GM21390 (cell line): ENCODE measurements around the gene PRKCA.

Experiments
- ATAC-seq: cut with Tn5 transposase; IDR thresholded peaks from one replicate; pipeline ENCODE4 v1.9.1; 2021; ENCODE audit not compliant: unreplicated experiment

The PRKCA gene

DNA sequence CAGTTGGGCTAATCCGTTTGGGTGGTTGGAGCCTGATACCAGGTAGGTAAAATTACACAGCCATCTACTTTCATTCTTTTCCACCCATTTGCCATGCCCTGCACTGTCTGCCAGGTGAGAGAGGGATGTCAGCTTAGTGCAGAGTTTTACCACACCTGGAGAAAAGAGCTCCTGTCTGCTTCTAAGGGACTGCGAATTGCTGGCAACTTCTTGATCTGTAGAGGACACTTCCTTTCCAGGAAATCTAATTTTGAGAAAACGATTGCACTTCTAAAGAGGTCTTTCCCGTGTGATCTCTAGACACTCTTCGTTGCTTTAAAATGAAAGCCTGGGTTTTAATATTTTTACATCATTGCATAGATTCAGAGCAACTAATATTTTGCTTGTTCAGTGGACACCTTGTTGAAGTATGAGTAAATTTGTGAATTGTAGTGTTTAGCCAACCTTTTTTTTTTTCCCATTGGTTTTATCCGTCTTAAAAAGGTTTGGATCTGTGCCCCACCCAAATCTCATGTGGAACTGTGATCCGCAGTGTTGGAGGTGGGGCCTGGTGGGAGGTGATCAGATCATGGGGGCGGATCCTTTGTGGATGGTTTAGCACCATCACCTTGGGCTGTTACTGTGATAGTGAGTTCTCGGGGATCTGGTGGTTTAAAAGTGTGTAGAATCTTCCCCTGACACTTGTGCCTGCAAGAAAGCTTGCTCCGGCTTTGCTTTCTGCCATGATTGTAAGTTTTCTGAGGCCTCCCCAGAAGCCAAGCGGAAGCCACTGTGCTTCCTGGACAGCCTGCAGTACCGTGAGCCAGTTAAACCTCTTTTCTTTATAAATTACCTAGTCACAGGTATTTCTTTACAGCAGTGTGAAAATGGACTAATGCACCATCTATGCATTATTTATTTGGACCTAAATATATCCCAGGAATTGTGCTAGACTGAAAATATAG, 104.6 kb downstream of the PRKCA start:
- ATAC-seq = no peak

DNA sequence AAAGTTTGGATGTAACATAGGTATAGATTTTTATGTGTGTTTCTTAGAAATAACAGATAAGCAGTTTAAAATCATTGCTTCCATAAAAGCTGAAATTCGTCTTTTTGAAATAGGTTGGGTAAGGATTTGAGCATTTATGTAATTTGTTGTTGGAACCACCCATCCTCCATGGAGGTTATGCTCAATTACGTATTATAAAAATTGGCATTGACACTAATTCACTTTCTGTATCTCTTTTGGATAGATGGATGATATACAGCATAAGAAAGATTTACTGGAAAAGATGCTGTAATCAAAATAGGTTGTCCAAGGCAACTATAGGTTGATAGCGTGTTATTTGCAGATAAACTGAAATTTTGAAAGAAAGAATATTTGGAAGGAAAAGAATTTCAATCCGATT, 105.5 kb downstream of the PRKCA start:
- no peak for ATAC-seq

GRCh38 chr17:66411520-66411919, 109.1 kb downstream of the PRKCA start:
- ATAC-seq = no peak

DNA sequence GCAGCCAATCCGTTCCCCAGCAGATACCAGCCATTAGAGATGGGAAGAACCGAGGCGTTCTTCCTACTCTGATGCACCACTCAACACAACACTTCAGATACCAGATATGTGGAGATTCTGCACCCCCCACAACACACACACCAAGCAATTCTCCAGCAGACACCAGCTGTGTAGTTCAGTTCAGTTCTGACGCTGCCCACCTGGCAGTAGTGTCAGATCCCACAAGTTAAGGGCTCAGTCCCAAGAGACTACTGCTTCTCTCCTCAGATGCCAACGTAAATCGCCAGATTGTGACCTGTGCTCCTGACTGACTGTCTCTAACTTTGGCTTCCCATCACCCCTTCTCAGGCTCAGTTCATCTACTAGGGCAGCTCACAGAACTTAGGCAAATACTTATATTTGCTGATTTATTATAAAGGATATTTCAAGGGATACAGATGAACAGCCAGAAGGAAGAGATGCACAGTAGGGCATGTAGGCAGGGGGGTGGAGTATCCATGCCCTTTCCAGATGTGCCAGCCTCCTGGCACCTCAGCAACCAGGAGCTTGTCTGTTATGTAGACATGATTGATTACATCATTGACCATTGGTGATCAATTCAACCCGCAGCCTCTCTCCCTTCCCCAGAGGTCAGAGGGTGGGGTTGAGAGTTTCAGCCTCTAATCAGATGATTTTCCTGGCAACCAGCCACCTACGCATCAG, 110.6 kb downstream of the PRKCA start:
- no peak for ATAC-seq

DNA sequence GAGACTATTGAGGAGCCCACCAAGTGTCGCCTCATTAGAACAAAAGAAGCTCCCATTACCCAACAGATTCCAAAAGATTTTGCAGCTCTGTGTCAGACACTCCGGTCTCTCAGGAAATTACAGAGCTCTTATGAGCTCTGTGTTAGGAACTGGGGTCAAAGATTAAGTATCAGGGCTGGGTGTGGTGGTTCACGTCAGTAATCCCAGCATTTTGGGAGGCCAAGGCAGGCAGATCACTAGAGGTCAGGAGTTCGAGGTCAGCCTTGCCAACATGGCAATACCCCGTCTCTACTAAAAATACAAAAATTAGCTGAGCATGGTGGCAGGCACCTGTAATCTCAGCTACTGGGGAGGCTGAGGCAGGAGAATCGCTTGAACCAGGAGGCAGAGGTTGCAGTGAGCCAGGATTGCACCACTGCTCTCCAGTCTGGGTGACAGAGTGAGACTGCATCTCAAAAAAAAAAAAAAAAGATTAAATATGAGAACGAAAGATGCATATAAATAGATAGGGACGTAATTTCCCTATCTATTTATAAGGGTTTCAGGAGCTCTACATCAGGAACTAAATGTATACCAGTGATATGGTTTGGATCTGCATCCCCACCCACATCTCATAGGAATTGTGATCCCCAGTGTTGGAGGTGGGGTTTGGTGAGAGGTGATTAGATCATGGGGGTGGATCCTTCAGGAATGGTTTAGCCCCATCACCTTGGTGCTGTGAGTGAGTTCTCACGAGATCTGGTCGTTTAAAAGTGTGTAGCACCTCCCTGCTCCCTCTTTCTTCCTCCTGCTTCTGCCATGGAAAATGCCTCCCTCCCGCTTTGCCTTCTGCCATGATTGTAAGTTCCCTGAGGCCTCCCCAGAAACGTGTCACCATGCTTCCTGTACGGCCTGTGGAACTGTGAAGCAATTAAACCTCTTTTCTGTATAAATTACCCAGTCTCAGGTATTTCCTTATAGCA, 111.4 kb downstream of the PRKCA start:
- ATAC-seq = no peak

- no peak for ATAC-seq
These were observed 112.3 kb downstream of the PRKCA start for GRCh38 chr17:66414561-66415175.

GRCh38 chr17:66415366-66416206, 113.2 kb downstream of the PRKCA start:
- no peak for ATAC-seq

DNA sequence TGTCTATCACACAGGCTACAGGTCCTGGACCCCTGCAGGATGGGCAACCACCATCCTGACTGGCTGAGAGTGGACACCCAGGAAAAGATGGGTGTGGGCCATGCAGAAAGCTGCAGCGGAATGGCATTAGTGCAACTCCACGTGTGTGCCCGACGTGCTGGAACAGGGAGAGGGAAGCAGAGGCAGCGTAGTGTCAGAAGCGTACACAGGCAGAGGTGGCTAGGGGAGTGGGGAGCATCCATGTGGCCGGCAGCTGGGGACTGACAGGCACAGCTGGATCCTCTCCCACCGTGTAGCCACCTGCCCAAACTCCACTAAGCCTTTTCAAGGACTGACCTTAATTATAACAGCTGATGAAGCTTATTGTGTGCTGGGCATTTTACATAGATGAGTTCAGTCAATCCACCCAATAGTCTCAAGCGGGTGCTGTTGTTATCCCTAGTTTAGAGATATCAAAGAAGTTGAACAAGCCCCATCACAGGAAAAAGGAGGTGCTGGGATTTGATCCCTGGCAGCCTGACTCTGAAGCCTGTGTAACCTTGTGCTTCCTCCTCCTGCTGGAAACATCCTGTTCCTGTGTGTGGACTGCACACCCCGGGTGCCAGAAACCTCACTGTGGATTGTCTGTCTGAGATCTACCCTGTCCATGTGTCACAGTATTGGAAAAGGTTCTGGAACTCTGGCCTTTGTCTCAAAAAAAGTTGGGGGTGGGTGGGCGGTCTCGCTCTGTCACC, 114.0 kb downstream of the PRKCA start:
- no peak for ATAC-seq

DNA sequence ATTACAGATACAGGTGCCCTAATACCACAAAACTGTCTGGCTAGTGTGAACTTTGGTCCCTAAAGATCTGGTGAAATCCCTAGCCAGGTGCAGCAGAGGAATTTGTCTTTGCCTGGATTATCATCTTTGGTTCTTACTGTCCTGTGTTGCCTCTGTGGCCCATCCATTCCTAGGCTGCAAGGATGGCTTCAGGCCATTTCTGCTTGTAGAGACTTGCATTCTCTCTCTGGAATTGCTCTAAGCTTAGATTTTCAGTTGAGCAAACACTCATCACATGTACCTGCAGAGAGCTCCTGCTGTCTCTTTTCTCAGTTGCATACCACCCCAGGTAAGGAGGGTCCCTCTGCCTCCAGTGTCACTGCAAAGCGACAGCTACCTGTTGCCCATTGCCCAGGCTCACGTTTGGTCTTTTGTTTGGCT, 114.9 kb downstream of the PRKCA start:
- ATAC-seq = no peak

DNA sequence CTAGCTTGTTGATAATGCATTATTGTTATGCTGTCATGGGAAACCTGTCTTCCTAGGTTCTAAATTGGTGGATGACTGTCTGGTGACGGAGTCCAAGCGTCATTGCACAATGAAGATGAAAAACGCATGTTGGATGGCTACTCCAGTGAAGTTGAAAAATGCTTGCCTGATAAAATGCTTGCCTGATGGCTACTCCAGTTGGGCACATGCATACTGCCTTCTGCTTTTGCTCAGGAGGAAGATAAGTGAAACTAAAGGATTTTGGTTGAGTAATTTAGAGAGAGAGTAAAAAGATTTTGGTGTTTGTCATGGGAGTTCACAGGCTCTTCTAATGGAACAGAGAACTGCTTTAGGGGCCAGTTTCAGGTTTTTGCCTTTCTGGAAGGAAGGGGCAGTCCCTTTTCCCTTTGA, 118.6 kb downstream of the PRKCA start:
- ATAC-seq = no peak

GRCh38 chr17:66422186-66422585, 119.8 kb downstream of the PRKCA start:
- ATAC-seq = no peak

- no peak for ATAC-seq
These were observed 120.9 kb downstream of the PRKCA start for GRCh38 chr17:66423056-66423955.

- ATAC-seq = no peak
These were observed 123.5 kb downstream of the PRKCA start for GRCh38 chr17:66425756-66426396.

DNA sequence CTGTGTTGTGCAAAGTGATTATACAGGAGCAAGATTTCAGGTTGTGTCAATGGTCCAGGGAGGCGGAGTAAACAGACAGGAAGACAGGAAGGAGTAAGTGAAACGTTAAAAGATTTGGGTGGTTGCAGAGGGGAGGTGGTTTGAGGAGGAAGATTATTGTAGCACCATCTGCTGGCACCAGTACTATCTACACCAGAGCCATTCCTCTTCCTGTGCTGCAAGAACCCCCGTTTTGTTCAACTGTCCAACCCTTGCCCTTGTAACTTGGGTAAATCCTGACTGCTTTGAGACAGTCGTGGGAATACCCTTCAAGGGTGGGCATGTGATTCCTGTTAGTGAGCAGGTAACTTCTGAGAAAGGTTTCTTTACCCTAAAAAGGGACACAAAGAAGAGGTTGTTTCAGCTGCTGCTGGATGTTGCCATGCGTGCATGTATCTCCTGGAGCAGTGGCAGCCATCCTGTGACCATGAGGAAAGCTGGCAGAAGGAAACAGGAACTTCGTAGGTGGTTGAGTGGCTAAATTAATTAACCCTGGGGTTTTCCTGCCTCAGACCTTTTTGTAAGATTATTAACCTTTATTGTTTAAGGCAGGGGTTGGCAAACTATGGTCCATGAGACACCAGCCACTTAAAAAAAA, 124.1 kb downstream of the PRKCA start:
- ATAC-seq = no peak

GRCh38 chr17:66427134-66427533, 124.7 kb downstream of the PRKCA start:
- ATAC-seq = no peak

- no peak for ATAC-seq
These were observed 127.3 kb downstream of the PRKCA start for GRCh38 chr17:66429680-66430079.
